GM19035 (cell line): ENCODE measurements around the gene ZBP1.

Source experiments
- ATAC-seq: cut with Tn5 transposase; IDR thresholded peaks from one replicate; pipeline ENCODE4 v1.9.1; 2021; ENCODE audit not compliant: unreplicated experiment

ZBP1 gene

DNA sequence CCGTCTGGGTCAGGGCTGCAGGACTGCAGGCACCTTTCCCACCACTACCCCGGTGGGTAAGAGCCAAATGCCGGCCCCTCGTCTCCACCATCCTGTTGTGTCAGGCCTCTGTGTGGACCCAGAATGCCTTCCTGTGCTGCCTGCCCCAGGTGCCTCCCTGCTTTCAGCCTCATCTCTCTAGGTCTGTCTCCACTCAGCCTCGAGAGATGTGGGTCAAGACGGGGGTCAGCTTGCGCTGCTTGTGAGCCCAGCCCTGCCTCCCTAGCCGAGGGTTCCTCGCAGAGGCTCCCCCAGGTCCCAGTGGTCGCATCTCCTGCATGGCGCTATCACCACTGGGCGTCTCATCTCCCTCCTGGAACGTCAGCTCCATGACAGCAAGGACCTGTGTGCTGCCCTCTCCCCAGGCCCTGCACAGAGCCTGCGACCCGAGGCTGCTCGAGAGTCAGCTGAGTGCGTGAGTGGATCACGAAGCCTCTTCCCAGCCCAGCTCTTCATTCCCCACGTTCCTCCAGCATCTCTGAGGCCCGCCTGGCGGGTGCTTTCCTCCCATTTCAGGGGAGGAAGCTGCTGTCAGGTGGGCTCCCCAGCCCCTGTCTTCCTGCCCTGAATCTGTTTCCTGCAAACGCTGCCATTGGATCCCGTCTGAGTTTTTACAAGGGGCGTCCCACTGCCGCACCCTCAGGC is 38.7 kb upstream of the ZBP1 start:
- no peak for ATAC-seq

DNA sequence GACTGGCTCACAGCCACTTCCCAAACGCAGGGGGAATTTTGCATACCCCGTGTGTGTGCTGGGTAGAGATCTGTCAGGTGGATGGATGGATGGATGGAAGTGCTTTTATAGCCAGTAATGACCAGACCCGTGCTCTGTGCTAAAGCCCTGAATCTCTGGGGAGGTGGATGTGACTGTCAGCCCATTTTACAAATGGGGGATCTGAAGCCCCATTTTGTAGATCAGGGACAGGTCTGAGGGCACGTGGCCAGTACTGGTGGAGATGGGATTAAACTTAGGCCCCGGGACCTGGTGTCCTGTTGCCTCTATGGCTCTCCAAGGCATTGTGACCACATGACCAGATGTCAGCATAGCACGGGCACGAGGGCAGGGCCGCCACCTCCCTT is 38.2 kb upstream of the ZBP1 start:
- no peak for ATAC-seq

DNA sequence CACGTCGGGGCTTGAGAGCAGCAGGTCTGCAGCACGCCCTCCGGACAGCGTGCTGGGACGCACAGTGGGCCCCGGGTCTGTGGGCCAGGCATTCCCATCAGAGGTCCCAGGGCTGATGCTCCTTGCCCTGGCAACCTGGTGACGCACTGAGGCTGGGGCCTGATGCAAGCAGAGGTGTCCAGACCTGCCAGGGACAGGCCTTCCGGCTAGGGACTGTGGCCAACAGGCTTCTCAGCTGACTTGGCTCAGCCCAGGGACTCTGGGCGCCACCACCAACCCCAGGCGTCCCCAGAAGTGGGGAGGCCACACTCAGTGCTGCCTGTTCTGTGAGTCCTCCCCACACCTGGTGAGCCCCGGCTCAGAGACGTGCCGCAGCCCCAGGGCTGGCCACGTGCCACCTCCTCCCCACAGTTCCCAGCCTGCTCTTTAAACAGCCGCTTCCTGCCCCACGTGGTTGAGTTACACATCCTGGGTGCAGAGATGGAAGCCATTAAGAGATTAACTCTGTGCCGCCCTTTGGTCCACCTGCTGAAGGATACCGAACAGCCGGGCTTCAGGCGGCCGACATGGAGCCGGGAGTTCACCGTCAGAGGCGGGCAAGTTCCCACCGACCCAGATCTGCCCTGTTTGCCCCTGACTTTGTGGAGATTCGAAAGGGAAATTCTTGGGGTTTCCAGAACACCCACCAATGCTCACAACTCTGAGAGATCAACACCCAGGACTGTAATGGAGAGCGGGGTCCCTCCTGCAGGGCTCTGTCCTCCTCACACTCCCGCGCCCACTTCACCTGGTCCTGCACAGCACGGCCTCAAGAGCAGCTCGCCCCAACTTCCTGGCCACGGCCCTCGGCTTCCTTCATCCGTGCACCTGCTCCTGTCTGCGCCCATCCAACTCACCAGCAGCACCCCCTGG is 37.6 kb upstream of the ZBP1 start:
- ATAC-seq, result no peak

DNA sequence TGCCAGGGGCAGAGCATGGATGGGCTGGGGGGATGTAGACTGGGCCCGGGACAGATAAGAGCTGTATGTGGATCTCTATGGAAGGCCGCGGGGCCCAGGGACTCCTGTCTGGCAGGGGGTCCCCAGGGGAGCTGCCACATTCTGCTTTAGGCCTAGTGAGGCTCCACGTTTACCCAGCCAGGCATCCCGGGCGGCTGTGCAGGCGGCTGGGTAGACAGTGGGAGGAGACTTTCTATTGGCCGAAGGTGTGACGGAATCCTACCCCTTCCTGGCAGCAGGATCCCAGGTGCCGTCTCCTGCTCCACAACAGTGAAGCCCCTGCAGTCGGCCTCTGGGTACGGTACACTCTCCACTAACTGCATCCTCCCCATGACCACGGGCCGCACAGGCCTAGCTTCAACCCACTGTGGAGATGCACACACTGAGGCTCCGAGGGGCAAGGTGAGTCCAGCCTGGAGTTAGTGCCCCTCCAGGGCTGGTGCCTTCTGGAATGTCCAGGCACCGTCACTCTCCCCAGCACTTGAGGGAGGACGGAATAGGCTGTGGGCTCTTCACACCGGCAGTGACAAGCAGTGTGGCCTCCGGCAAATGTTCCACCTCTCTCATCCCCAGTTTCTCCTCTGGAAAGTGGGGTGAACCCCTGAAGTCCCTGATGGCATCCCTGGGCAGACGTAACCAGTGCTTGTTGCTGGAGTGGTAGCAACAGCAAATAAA is 36.8 kb upstream of the ZBP1 start:
- no peak for ATAC-seq

DNA sequence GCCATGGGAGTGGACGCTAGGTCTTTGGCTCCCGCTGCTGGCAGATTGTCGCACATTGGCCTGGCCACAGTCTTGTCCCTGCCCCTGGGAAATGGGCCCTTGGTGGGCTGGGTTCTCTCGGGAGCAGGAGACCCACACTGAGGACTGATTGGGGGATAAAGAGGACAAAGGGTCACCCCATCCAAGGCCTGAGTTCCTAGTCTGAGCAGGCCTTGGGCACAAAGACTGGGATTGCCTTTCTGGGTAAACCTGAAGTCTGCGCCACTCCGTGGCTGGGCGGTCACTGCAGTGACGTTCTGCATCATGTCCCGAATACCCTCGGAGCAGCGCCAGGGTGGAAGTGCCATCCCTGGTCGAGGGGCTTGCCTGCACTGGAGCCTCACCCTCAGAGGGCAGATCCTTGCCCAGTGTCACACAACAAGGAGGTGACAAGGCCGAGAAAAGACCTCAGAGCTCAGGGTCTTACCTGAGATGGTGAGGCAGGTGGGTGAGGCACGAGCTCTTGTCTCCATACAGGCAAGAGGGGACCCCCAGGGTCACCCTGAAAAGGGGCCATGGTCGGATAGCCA is 36.1 kb upstream of the ZBP1 start:
- no peak for ATAC-seq

DNA sequence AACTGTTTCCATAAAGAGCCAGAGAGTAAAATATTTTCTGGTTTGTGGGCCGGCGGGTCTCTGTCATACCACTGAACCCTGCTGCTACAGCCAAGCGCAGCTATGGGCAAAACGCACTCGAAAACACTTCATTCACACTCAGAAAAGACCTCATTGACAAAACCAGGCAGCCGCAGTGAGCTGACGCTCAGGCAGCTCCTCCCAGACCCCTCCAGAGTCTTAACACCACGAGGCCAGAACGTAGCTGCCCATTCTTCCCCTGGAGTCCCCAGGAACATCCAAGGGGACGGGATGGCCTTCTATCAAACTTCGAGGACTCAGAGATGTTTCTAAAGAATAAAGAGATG is 35.6 kb upstream of the ZBP1 start:
- ATAC-seq, result no peak

DNA sequence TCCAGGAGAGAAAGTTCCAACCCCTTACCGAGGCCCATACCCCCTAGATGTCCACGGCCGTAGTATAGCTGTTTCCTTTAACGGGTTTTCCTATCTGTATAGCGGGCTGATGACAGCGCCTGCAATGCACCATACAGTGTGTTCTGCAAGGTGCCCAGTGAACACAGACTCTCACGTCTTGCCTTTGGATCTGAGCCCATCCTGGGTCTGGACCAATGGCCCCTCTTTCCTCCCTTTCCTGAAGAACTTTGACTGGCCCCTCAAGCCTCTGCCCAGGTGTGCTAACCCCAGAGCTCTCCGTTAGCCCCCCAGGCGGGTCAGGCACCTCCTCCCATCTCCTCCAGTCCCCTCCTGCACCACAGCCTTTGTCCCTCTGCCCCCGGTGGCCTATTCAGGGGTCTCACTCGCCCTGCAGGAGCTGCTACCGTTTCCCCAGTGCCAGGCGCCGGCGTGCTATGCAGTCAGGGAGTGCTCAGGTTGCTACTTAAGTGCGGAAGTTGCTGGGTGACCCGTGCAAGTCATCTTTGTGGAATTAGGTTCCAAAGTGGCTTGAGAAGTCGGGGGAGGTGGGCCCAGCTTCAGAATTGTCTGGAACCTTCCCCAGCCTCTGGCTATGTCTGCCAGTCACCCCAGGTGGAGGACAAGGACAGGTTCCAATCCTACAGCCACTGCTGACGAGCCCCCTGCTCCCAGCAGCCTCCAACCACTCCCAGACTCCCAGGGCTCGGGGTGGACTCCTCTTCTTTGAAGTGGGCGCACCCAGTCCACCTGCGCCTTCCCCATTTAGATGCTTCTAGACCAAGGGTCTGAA is 35.0 kb upstream of the ZBP1 start:
- no peak for ATAC-seq

DNA sequence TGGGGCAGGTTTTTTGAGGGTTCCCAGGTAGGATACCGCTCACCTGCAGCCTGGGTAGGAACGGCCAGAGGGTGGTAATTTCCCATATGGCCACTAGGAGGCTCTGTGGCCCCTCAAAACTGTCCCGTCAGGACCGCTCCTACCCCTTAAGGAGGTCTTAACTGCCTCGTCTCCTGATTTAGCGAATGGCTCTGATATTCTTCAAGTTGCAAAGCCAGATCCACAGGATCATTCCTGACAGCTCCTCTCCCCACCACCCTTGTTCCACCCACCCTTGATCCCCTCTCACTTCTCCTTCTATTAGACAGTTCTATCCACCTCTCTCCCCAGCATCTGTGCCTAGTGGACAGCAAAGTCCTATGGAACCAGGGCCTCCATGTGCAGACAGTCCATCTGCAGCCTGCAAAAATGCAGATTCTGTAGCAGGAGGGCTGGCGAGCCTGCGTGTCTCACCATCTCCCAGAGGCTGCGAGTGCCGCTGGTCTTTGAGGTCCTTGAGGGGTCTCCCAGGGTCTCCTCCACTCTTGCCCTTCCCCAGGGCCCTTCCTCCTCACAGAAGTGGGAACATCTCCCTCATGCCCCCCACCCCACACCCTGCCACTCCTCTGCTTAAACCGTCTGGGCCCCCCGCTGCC is 34.3 kb upstream of the ZBP1 start:
- ATAC-seq, result no peak

DNA sequence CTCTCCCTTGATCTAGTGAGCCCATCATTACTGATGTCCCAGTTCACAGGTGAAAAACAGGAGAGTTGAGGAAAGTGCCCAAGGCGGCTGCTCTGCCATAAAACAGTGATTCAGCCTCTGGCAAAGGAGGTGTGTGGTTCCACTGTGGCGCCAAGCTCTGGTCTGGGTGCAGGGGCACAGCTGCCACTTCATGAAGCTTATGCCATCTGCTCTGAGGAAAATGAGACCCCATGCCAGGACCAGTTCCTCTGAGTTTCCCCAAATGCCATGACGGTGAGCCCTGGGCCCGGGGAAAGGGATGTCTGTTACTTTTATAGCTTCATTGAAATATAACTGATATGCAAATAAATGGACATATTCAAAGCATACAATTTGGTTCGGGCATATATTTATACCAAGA is 33.7 kb upstream of the ZBP1 start:
- ATAC-seq, result no peak

DNA sequence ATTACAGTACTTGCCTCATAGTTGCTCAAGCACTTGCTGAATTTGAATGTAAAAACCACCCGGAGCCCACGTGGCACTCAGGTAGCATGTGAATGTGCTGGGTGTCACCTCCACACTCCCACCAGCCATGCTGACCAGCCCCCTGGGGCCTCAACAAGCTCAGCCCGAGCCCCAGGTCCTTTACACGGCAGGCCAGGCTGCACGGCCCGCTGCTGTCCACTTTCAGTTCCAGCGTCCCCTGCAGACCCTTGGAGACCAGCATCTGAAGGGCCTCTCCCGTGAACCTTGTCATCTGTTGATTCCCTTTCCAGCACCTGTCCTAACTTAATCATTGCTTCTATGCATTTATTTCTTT is 33.3 kb upstream of the ZBP1 start:
- no peak for ATAC-seq

DNA sequence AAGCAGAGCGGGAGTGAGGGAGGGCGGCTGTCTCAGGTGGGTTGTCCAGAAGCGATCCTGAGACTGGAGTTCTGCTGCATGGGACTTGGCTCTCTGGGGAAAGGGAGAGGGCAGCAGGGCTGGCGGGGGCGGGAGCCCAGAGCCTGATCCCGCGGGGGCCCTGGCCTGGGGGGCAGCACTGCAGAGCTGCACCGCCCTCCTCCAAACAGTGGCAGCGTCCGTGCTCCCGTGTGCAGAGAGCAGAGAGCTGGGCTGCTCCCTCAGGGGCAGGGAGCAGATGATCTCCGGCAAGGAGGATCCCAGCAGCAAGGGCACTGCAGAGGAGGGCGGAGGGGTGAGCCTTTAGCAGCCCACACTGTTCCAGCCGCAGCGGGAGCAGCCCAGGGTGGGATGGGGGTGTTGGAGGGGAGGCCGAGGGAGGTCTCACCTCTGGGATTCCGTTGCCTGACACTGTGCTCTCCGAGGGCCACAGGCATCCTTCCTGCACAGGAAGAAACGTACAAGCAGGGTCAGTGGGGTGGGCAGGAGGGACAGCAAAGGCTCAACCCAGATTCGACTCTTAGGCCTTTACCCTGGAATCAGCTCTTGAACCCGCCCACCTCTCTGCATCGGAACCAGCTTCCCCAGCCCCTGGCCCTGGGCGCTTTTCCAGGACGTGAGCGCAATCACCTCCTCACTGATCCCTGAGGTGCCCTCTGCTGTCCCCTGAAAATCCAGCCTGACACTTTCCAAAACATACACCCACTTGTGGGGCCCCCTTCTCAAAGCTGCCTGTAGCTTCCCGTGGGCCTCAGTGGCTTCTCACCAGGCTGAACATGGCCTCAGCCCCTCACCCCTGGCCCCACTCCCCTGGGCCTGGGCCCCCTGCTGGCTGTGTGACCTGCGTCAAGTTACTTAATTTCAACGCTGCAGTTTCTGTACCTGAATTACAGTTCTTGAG is 32.6 kb upstream of the ZBP1 start:
- ATAC-seq, result no peak

DNA sequence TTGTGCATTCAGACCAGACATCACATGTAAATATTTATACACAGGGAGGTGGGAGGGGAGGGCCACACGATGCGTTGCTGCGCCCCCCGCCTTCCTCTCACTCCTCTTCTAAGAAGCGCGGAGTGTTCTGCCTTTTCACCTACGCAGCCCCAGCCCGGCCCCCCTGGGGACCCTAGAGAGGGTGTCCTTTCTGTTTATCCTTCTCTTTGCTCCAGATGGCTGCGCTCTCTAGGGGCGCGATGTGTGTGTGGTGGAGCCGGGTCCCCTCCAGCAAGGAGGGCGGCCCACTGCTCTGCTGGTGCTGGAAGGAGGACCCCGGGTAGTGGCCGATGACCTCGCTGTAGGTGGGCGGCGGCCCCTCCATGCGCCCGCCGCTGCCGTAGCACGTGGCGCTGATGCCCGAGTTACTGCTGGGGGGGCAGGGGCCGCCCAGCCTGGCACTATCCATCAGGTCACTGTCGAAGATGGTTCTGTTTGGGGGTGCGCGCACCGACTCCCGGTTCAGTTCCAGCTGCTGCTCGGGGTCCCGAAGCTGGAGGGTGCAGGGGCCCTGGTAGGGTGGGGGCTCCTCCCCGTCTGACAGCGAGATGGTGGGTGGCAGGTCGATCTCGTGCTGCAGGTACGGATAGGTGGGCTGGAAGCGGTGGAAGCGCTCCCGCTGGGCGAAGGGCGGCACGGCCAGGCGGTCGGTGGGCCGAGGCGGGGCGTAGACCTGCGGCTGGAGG is 31.8 kb upstream of the ZBP1 start:
- ATAC-seq, result no peak

DNA sequence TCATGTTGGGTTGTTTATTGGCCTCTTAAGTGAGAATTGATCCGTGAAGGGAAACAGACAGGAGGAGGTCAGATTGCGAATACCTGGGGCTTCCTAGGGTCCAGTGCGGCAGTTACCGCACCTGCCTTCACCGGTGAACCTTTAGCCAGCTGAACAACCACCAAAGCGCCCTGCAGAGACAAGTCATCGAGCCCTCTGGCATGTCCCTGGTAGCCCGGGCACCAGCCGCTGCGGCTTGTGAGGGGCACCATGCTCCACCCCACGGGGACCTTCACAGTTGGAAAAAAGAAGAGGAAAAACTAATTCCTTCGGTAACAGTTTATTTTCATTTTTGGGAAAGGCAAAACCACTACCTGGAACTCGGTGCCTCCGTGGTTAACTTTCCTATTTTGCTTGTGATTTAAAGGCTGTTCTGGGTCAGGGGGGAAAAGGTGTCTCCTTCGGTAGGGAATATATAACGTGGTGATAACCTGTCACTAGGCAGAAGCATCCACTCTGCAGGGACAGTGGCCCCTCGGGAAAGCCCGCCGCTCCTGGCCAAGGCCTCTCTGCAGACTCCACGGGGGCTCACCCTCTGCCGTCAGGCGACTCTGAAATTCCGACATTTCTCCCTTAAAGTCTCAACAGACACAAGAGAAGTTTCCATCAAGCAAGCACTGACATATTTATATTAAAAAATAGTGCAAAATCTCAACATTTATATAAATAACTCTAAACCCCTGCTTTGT is 30.7 kb upstream of the ZBP1 start:
- no peak for ATAC-seq

DNA sequence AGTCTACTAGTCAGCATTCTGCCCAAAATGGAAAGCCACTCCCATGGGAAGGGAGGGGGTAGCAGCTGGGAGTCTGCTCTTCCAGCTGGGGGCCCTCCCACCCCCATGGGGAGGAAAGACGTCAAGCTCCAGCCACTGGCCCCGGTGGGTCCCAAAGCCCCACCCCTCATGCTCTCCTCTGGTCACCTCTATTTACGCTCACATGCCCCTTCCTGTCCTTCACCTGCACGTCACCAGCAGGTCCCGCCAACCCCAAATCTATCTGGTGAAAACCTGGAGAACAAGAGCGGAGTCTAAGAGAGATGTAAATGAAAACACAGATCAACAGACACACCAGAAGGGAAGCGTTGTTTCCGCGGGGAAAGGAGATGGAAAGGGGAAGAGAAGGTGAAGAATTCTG is 30.0 kb upstream of the ZBP1 start:
- ATAC-seq, result no peak

DNA sequence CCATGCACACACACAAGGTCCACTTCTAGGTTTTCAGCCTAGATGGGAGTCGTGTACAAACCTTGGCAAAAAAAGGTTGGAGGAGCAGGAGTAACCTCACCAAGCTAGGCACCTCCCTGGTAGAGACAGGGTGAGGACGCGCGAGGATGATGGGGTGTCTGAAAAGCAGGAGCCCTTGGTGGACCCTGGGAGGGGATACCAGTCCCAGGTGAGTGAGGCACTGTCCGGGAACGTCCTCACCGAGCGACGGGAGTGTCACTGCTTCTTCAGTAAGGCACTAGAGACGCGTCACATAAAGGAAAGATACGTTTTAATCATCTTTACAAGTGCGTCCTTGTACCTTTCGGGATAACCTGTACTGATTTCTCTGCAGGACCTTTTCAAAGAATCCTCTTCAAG is 29.4 kb upstream of the ZBP1 start:
- ATAC-seq, result no peak

DNA sequence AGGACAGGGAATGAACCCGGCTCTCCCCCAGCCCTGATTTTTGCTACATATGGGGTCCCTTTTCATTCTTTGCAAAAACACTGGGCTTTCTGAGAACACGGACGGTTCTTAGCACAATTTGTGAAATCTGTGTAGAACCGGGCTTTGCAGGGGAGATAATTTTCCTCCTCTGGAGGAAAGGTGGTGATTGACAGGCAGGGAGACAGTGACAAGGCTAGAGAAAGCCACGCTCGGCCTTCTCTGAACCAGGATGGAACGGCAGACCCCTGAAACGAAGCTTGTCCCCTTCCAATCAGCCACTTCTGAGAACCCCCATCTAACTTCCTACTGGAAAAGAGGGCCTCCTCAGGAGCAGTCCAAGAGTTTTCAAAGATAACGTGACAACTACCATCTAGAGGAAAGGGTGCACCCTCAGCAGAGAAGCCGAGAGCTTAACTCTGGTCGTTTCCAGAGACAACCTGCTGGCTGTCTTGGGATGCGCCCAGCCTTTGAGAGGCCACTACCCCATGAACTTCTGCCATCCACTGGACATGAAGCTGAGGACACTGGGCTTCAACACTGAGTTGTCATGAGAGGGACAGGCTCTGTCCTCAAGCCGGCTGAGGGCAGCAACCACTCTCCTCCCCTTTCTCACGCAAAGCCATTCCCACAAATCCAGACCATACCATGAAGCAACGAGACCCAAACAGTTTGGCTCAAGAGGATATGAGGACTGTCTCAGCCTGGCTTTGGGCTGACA is 28.8 kb upstream of the ZBP1 start:
- ATAC-seq, result no peak
